Ectodermal cell (in vitro differentiated cells): ENCODE data around the gene ELL.

Experiments used
- H3K27ac ChIP-seq: 2 replicates; pipeline ENCODE4 v1.7.0; 2013; ENCODE audit warnings: mild to moderate bottlenecking, low read depth, low read length; ENCODE audit not compliant: insufficient read depth, poor library complexity, severe bottlenecking
- H3K27me3 ChIP-seq: 2 replicates; pipeline ENCODE4 v1.7.0; 2013; ENCODE audit warnings: mild to moderate bottlenecking, low read length; ENCODE audit not compliant: insufficient read depth, control insufficient read depth, poor library complexity, severe bottlenecking
- H3K36me3 ChIP-seq: one replicate; pipeline ENCODE4 v1.7.0; 2013; ENCODE audit warnings: low read length; ENCODE audit not compliant: control insufficient read depth, insufficient read depth
- H3K4me1 ChIP-seq: one replicate; pipeline ENCODE4 v1.7.0; 2013; ENCODE audit warnings: low read length; ENCODE audit not compliant: control insufficient read depth, insufficient read depth
- H3K4me3 ChIP-seq: 2 replicates; pipeline ENCODE4 v1.7.0; 2013; ENCODE audit warnings: low read depth, low read length, control low read depth; ENCODE audit not compliant: insufficient read depth
- H3K9me3 ChIP-seq: 2 replicates; pipeline ENCODE4 v1.7.0; 2013; ENCODE audit warnings: mild to moderate bottlenecking, low read length, moderate library complexity; ENCODE audit not compliant: control insufficient read depth
- WGBS, 2 experiments: methylation state at CpG; one replicate each; pipeline ENCODE4 v1.1.7; 2013; ENCODE audit warnings: missing lambda C conversion rate in 2 of 2; 5-methylcytosine and 5-hydroxymethylcytosine counted together

The ELL gene

GRCh38 chr19:18393836-18394235 is 128.0 kb downstream of the ELL start:
- no peak overlapping the region for H3K4me3 ChIP-seq
- H3K36me3 ChIP-seq = no peaks in the 10 kb centered on the region
- WGBS, 2 experiments = 91 to 94% methylated on average over 7 of the region's 7 CpGs
- H3K9me3 ChIP-seq = no peaks in the 10 kb centered on the region
- H3K27me3 ChIP-seq = peaks cover 10% of the 10 kb centered on the region
- H3K4me1 ChIP-seq = peaks cover 4% of the 10 kb centered on the region
- no peak overlapping the region for H3K27ac ChIP-seq

- Histone ChIP-seq H3K27me3 (peaks cover 19% of the 10 kb centered on the region), H3K4me1 (peaks cover 4% of the 10 kb centered on the region), H3K4me3 (no peak overlapping the region), H3K9me3 (no peaks in the 10 kb centered on the region), H3K27ac (no peak overlapping the region), H3K36me3 (no peaks in the 10 kb centered on the region)
- 89 to 92% methylated on average over 5 of the region's 5 CpGs for WGBS, 2 experiments
Observed at GRCh38 chr19:18392926-18393325, 128.9 kb downstream of the ELL start.
